A549 (cell line): ENCODE results near the gene EGFLAM. TPM values are rescaled to one million over a fixed set of nuclear protein-coding genes. Genes with fewer than 3 reads are reported as not detected.

Experiments used
- ATAC-seq, 2 experiments: fragments of 200-7000 bp in 1 of 2; fragments of >200 bp in 1 of 2; cut with Nextera tagmentation in 1 of 2; cut with Tn5 transposase in 1 of 2; 3 replicates each; pipeline versions ENCODE4 v1.8.0 to v1.9.1; 2018 to 2020; ENCODE audit warnings: mild to moderate bottlenecking in 1 of 2, moderate library complexity in 1 of 2
- CTCF ChIA-PET: fragments of 300-600 bp; sonication (Branson Sonifier 250); formaldehyde crosslinking; extraction: SDS; loops from one replicate; lab custom pipeline; 2021; ENCODE audit warnings: antibody characterized with exemption, inconsistent platforms; lab: Yijun Ruan, JAX
- POLR2A ChIA-PET: fragments of 350-600 bp; formaldehyde crosslinking; extraction: SDS; loops from one replicate; lab custom pipeline; 2021; ENCODE audit warnings: antibody characterized with exemption, inconsistent platforms; lab: Yijun Ruan, JAX
- DNase-seq, 2 experiments: peaks; one replicate each; pipeline versions ENCODE4 v3.0.0 to v3.0.0-alpha.2; 2011 to 2016; ENCODE audit warnings: low read depth in 1 of 2, low spot score in 1 of 2
- FAIRE-seq: peaks from 2 replicates; lab custom pipeline; 2011; peaks lifted over from hg19 to GRCh38; lab: Jason Lieb, UNC
- H3K27ac ChIP-seq, 2 experiments: fragments of >200 bp; sonication (Bioruptor Twin); formaldehyde crosslinking; 3 replicates each; pipeline ENCODE4 v1.5.1; 2016 to 2017
- H3K4me1 ChIP-seq: fragments of >200 bp; sonication (Bioruptor Twin); formaldehyde crosslinking; 3 replicates; pipeline ENCODE4 v1.6.1; 2016
- H3K4me2 ChIP-seq: fragments of >200 bp; sonication (Bioruptor Twin); formaldehyde crosslinking; 3 replicates; pipeline ENCODE4 v1.6.1; 2016
- H3K4me3 ChIP-seq: fragments of >200 bp; sonication (Bioruptor Twin); formaldehyde crosslinking; 3 replicates; pipeline ENCODE4 v1.5.1; 2016
- H3K9me3 ChIP-seq: fragments of >200 bp; sonication (Bioruptor Twin); formaldehyde crosslinking; 3 replicates; pipeline ENCODE4 v1.6.1; 2016
- BHLHE40 ChIP-seq: IDR thresholded peaks from 2 replicates; pipeline ENCODE4 v1.6.1; 2012; ENCODE audit warnings: low read depth, low read length, inconsistent platforms
- CEBPB ChIP-seq, 2 experiments: fragments of >200 bp in 1 of 2; sonication (Bioruptor Twin) in 1 of 2; formaldehyde crosslinking in 1 of 2; IDR thresholded peaks; 2 replicates each; pipeline ENCODE4 v1.6.1; 2012 to 2016
- CHD2 ChIP-seq: fragments of 150-350 bp; IDR thresholded peaks from 2 replicates; pipeline ENCODE4 v1.6.1; 2014; ENCODE audit warnings: low read length; ENCODE audit not compliant: partially characterized antibody
- CHD4 ChIP-seq: fragments of 200-600 bp; sonication (generic); IDR thresholded peaks from 2 replicates; pipeline ENCODE4 v1.6.1; 2016; ENCODE audit warnings: antibody characterized with exemption, mild to moderate bottlenecking, borderline replicate concordance
- EP300 ChIP-seq, 2 experiments: fragments of >200 bp; sonication (Bioruptor Twin); formaldehyde crosslinking; IDR thresholded peaks; 2 replicates in 1 of 2; 3 replicates in 1 of 2; pipeline ENCODE4 v1.6.1; 2016 to 2017
- FOSL2 ChIP-seq, 2 experiments: fragments of 450-650 bp in 1 of 2; fragments of >200 bp in 1 of 2; sonication (Bioruptor Twin) in 1 of 2; formaldehyde crosslinking; IDR thresholded peaks; 2 replicates each; pipeline versions ENCODE4 v1.5.0 to v1.6.1; 2016 to 2020; ENCODE audit warnings: mild to moderate bottlenecking in 1 of 2, moderate library complexity in 1 of 2
- HDAC2 ChIP-seq: fragments of 200-600 bp; sonication (generic); IDR thresholded peaks from 2 replicates; pipeline ENCODE4 v1.6.1; 2016
- HOXB13 ChIP-seq: fragments of 250-450 bp; sonication (Bioruptor Pico); IDR thresholded peaks from 2 replicates; pipeline ENCODE4 v1.5.0; 2020; ENCODE audit warnings: low read depth, mild to moderate bottlenecking, moderate library complexity
- JUNB ChIP-seq: fragments of >200 bp; sonication (Bioruptor Twin); formaldehyde crosslinking; IDR thresholded peaks from 2 replicates; pipeline ENCODE4 v1.6.1; 2016
- MAZ ChIP-seq: fragments of 150-350 bp; IDR thresholded peaks from 2 replicates; pipeline ENCODE4 v1.6.1; 2014; ENCODE audit warnings: antibody characterized with exemption, low read depth, low read length, borderline replicate concordance
- MYC ChIP-seq: IDR thresholded peaks from 2 replicates; pipeline ENCODE4 v1.6.1; 2012; ENCODE audit warnings: mild to moderate bottlenecking, inconsistent platforms, low read length, improper control_type of control experiment, borderline replicate concordance
- NPAS2 ChIP-seq: fragments of 250-450 bp; sonication (Bioruptor Pico); IDR thresholded peaks from 2 replicates; pipeline ENCODE4 v1.8.0; 2022; ENCODE audit warnings: mild to moderate bottlenecking, moderate library complexity, borderline replicate concordance
- PBX3 ChIP-seq: IDR thresholded peaks from 2 replicates; pipeline ENCODE4 v1.6.1; 2012
- RAD21 ChIP-seq, 2 experiments: fragments of >200 bp in 1 of 2; sonication (Bioruptor Twin) in 1 of 2; formaldehyde crosslinking in 1 of 2; IDR thresholded peaks in 1 of 2; conservative IDR thresholded peaks in 1 of 2; 2 replicates in 1 of 2; 3 replicates in 1 of 2; pipeline ENCODE4 v1.6.1; 2012 to 2018; ENCODE audit warnings: inconsistent platforms in 1 of 2
- ZSCAN20 ChIP-seq: fragments of 250-450 bp; sonication (Bioruptor Pico); IDR thresholded peaks from 2 replicates; pipeline ENCODE4 v1.8.0; 2022; ENCODE audit warnings: mild to moderate bottlenecking, moderate library complexity
- WGBS: methylation state at CpG from one replicate; pipeline ENCODE4 v1.1.6; 2017; ENCODE audit errors: missing lambda C conversion rate; 5-methylcytosine and 5-hydroxymethylcytosine counted together
- polyA plus RNA-seq, 4 experiments: library from polyadenylated mRNA; depleted of rRNA in 3 of 4; stranded (reverse); fragments of >200 nt; fragmentation: RNase III in 1 of 4; extraction: RNeasy Plus Mini Kit Qiagen cat#74134 plus additional on column Dnase treatment in 1 of 4; gene quantifications; 2 replicates in 3 of 4; 3 replicates in 1 of 4; pipeline ENCODE4 v1.2.3, GENCODE V29; 2011 to 2017
- TF ChIP-seq, protein P1 (sequence below): fragments of 250-450 bp; sonication (Bioruptor Pico); IDR thresholded peaks from 2 replicates; pipeline ENCODE4 v1.5.0; 2021; ENCODE audit warnings: mild to moderate bottlenecking, moderate library complexity, borderline replicate concordance
- TF ChIP-seq, protein P2 (sequence below): fragments of 150-350 bp; IDR thresholded peaks from 2 replicates; pipeline ENCODE4 v1.6.1; 2014; ENCODE audit warnings: low read depth, mild to moderate bottlenecking, low read length
- TF ChIP-seq, protein P3 (sequence below): fragments of 450-650 bp; IDR thresholded peaks from 2 replicates; pipeline ENCODE4 v1.6.1; 2014; ENCODE audit warnings: antibody characterized with exemption

The EGFLAM gene
- polyA plus RNA-seq, 2 of the 4 experiments (the other 2 are of a cell fraction) = 0.13 TPM; not detected in 1

DNA sequence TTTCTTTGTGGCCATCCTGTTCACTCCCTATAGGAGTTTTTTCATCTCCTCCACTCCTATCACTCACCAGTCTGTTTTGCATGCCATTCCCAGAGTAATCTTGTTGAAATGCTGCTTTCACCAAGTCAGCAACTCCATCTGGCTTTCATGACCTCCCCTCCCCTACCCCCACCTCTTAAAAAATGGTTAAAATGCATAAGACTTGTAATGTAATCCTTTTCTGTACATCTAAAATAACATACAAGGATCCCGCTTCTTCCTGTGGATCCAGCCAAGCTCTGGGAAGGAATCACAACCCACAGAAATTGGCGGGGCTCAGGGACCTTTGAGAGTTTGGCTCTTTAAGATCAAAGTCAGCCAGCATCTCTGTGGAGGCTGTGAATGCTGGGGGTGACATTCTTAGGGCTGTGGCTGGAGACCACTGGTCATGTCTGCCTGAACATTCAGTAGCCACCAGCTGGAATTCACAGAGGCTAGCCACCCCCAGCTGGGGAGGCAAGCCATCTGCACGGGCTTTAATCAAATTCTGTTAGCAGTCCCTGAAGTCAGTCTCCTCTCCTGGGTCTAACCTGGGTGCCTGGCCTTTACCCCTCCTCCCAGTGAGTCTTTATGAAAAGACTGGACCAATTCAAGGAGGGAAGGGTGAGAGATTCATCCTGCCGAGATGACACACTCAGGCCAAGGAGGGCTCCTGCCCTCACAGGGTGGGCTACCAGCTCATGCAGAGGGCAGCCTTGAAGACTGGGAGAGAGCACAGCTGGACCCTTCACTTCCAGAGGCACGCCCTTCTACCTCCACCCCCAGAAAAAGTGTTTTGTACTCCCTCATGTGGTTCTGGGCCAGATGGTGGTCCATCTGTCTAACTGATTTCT lies 165.2 kb downstream of the EGFLAM start:
- Histone ChIP-seq H3K4me1 (peaks cover 8% of the 10 kb centered on the region; the same call in 2 of the 3 replicates), H3K4me3 (no peak overlapping the region), H3K4me2 (no peak overlapping the region), H3K27ac (no peak overlapping the region), H3K9me3 (no peaks in the 10 kb centered on the region)
- no peak for TF ChIP-seq CEBPB (IDR thresholded peaks at IDR 0.05)
- TF ChIP-seq PBX3 = no peak
- TF ChIP-seq, protein P1, sequence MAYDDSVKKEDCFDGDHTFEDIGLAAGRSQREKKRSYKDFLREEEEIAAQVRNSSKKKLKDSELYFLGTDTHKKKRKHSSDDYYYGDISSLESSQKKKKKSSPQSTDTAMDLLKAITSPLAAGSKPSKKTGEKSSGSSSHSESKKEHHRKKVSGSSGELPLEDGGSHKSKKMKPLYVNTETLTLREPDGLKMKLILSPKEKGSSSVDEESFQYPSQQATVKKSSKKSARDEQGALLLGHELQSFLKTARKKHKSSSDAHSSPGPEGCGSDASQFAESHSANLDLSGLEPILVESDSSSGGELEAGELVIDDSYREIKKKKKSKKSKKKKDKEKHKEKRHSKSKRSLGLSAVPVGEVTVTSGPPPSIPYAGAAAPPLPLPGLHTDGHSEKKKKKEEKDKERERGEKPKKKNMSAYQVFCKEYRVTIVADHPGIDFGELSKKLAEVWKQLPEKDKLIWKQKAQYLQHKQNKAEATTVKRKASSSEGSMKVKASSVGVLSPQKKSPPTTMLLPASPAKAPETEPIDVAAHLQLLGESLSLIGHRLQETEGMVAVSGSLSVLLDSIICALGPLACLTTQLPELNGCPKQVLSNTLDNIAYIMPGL = no peak
- no peak for TF ChIP-seq CHD2
- TF ChIP-seq, protein P2, sequence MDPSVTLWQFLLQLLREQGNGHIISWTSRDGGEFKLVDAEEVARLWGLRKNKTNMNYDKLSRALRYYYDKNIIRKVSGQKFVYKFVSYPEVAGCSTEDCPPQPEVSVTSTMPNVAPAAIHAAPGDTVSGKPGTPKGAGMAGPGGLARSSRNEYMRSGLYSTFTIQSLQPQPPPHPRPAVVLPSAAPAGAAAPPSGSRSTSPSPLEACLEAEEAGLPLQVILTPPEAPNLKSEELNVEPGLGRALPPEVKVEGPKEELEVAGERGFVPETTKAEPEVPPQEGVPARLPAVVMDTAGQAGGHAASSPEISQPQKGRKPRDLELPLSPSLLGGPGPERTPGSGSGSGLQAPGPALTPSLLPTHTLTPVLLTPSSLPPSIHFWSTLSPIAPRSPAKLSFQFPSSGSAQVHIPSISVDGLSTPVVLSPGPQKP = no peak
- TF ChIP-seq EP300 (IDR thresholded peaks at IDR 0.05) = no peak
- TF ChIP-seq HDAC2 = no peak
- TF ChIP-seq MYC = no peak
- no peak for TF ChIP-seq RAD21 (conservative IDR thresholded peaks at IDR 0.05 in 1 of 2, IDR thresholded peaks at IDR 0.05 in 1 of 2)
- no peak for TF ChIP-seq JUNB
- no peak for TF ChIP-seq CHD4
- no peak for TF ChIP-seq MAZ
- 50% methylated on average over 5 of the region's 5 CpGs for WGBS
- FAIRE-seq (no peak), ATAC-seq (no peak), DNase-seq (no peak)
- CTCF ChIA-PET = interaction anchor here (1.0 to 9.7 kb wide), 5 partner anchors 13 to 388 kb away, joined by 3 to 152 read pairs (median 3); no protein-coding TSS in a partner anchor
- POLR2A ChIA-PET = no interaction called here

GRCh38 chr5:38424148-38425060 lies 166.0 kb downstream of the EGFLAM start:
- 40% methylated on average over 4 of the region's 4 CpGs for WGBS
- DNase-seq = no peak
- H3K27ac ChIP-seq = no peak overlapping the region
- ATAC-seq = no peak
- ChIA-PET CTCF (interaction anchor here (1.0 to 9.7 kb wide), 6 partner anchors 12 to 387 kb away, joined by 3 to 152 read pairs (median 4); no protein-coding TSS in a partner anchor), POLR2A (no interaction called here)
- H3K4me3 ChIP-seq = no peak overlapping the region
- no peak for FAIRE-seq
- peaks cover 8% of the 10 kb centered on the region; the same call in 2 of the 3 replicates for H3K4me1 ChIP-seq
- H3K4me2 ChIP-seq = no peak overlapping the region
- no peaks in the 10 kb centered on the region for H3K9me3 ChIP-seq
- TF ChIP-seq BHLHE40 (no peak), MYC (no peak), NPAS2 (CRISPR knock-in tag) (no peak), ZSCAN20 (no peak), JUNB (no peak), FOSL2 (IDR thresholded peaks at IDR 0.05) (no peak), FOSL2 (CRISPR knock-in tag; IDR thresholded peaks at IDR 0.05) (no peak), PBX3 (no peak), HOXB13 (CRISPR knock-in tag) (no peak), MAZ (no peak)
- TF ChIP-seq, protein P1 = no peak
- TF ChIP-seq, protein P2 = no peak
- TF ChIP-seq, protein P3, sequence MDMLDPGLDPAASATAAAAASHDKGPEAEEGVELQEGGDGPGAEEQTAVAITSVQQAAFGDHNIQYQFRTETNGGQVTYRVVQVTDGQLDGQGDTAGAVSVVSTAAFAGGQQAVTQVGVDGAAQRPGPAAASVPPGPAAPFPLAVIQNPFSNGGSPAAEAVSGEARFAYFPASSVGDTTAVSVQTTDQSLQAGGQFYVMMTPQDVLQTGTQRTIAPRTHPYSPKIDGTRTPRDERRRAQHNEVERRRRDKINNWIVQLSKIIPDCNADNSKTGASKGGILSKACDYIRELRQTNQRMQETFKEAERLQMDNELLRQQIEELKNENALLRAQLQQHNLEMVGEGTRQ = no peak
